CD14-positive monocyte (primary cell): ENCODE results near the gene PDP2. TPM values are rescaled to one million over a fixed set of nuclear protein-coding genes. Genes with fewer than 3 reads are reported as not detected.
"Not testable (repeated sequence)": the region's sequence is repeated elsewhere in the genome, so short reads cannot be mapped to it uniquely, and the experiment has no call there.

ENCODE experiments used
- DNase-seq, 3 donors: peaks; one replicate each; pipeline ENCODE4 v3.0.0-alpha.2; 2011 to 2022
- H2AFZ ChIP-seq: 2 replicates; pipeline ENCODE4 v1.6.0; 2012; ENCODE audit warnings: mild to moderate bottlenecking, low read depth, low read length, inconsistent platforms; ENCODE audit not compliant: insufficient read depth, poor library complexity, severe bottlenecking
- H3K27ac ChIP-seq, 2 donors: 1 replicate in 1 of 2; 2 replicates in 1 of 2; pipeline ENCODE4 v1.5.1; 2012 to 2013; ENCODE audit warnings: low read length in 2 of 2, control low read depth in 1 of 2, inconsistent platforms in 1 of 2, low read depth in 1 of 2, mild to moderate bottlenecking in 1 of 2
- H3K27me3 ChIP-seq, 2 donors: one replicate each; pipeline versions ENCODE4 v1.6.0 to v1.6.1; 2011 to 2013; ENCODE audit warnings: low read length in 2 of 2; ENCODE audit not compliant: control insufficient read depth in 2 of 2, insufficient read depth in 2 of 2
- H3K36me3 ChIP-seq, 2 donors: replicated peaks in 1 of 2; 1 replicate in 1 of 2; 2 replicates in 1 of 2; pipeline versions ENCODE4 v1.5.1 to v1.6.1; 2012 to 2013; ENCODE audit warnings: low read length in 2 of 2, control low read depth in 1 of 2, inconsistent platforms in 1 of 2, mild to moderate bottlenecking in 1 of 2; ENCODE audit not compliant: insufficient read depth in 2 of 2, control insufficient read depth in 1 of 2
- H3K4me1 ChIP-seq, 2 donors: 1 replicate in 1 of 2; 2 replicates in 1 of 2; pipeline versions ENCODE4 v1.5.1 to v1.6.1; 2012 to 2013; ENCODE audit warnings: low read length in 2 of 2, control low read depth in 1 of 2, inconsistent platforms in 1 of 2, mild to moderate bottlenecking in 1 of 2, moderate library complexity in 1 of 2; ENCODE audit not compliant: insufficient read depth in 2 of 2, control insufficient read depth in 1 of 2
- H3K4me2 ChIP-seq: replicated peaks from 2 replicates; pipeline ENCODE3; 2012; ENCODE audit warnings: low read length, moderate library complexity, mild to moderate bottlenecking; ENCODE audit not compliant: poor library complexity, severe bottlenecking; ENCODE audit errors: extremely low read depth
- H3K4me3 ChIP-seq, 3 experiments: fragments of 200-600 bp in 1 of 3; sonication (generic) in 1 of 3; replicated peaks in 1 of 3; 1 replicate in 2 of 3; 2 replicates in 1 of 3; pipeline ENCODE4 v1.5.1; 2011 to 2013; ENCODE audit warnings: low read length in 3 of 3, mild to moderate bottlenecking in 3 of 3, control low read depth in 2 of 3, low read depth in 2 of 3, inconsistent platforms in 1 of 3, moderate library complexity in 1 of 3
- H3K79me2 ChIP-seq: 2 replicates; pipeline ENCODE4 v1.6.0; 2012; ENCODE audit warnings: mild to moderate bottlenecking, control low read depth, inconsistent platforms, low read length, moderate library complexity; ENCODE audit not compliant: insufficient read depth
- H3K9ac ChIP-seq: 2 replicates; pipeline ENCODE4 v1.6.0; 2017; ENCODE audit warnings: low read length, mild to moderate bottlenecking; ENCODE audit not compliant: insufficient read depth, poor library complexity, severe bottlenecking
- H3K9me3 ChIP-seq, 2 donors: replicated peaks in 1 of 2; 1 replicate in 1 of 2; 2 replicates in 1 of 2; pipeline versions ENCODE4 v1.5.1 to v1.6.1; 2012 to 2013; ENCODE audit warnings: low read length in 2 of 2, control low read depth in 1 of 2; ENCODE audit not compliant: control insufficient read depth in 1 of 2, insufficient read depth in 1 of 2
- H4K20me1 ChIP-seq: 2 replicates; pipeline ENCODE4 v1.6.0; 2012; ENCODE audit warnings: mild to moderate bottlenecking, low read length, control low read depth, moderate library complexity; ENCODE audit not compliant: insufficient read depth
- H3K27ac Mint-ChIP-seq, 7 donors: one replicate each; pipeline ENCODE4 v1.8.0; 2020; ENCODE audit warnings: mild to moderate bottlenecking in 7 of 7, mixed read lengths in 7 of 7, moderate library complexity in 6 of 7, inconsistent platforms in 2 of 7
- H3K27me3 Mint-ChIP-seq, 3 donors: one replicate each; pipeline ENCODE4 v1.8.0; 2021 to 2022; ENCODE audit warnings: low read depth in 3 of 3, mild to moderate bottlenecking in 3 of 3, mixed read lengths in 3 of 3, moderate library complexity in 3 of 3, inconsistent platforms in 1 of 3
- H3K36me3 Mint-ChIP-seq, 2 donors: one replicate each; pipeline ENCODE4 v1.8.0; 2020; ENCODE audit warnings: mixed read lengths in 2 of 2, inconsistent platforms in 1 of 2, mild to moderate bottlenecking in 1 of 2
- H3K4me1 Mint-ChIP-seq: one replicate; pipeline ENCODE4 v1.8.0; 2020; ENCODE audit warnings: mild to moderate bottlenecking, mixed read lengths
- H3K4me3 Mint-ChIP-seq, 2 donors: one replicate each; pipeline ENCODE4 v1.8.0; 2020; ENCODE audit warnings: mild to moderate bottlenecking in 2 of 2, mixed read lengths in 2 of 2, moderate library complexity in 1 of 2
- H3K9me3 Mint-ChIP-seq, 7 donors: one replicate each; pipeline ENCODE4 v1.8.0; 2020 to 2022; ENCODE audit warnings: mixed read lengths in 7 of 7, mild to moderate bottlenecking in 6 of 7, moderate library complexity in 6 of 7, inconsistent platforms in 2 of 7
- WGBS: methylation state at CpG from one replicate; pipeline ENCODE4 v1.1.5; 2013; ENCODE audit warnings: missing lambda C conversion rate; ENCODE audit not compliant: insufficient coverage; 5-methylcytosine and 5-hydroxymethylcytosine counted together
- intact Hi-C, 2 donors: fragments of 100-400 bp; cut with micrococcal nuclease; formaldehyde crosslinking; loops; one replicate each; pipeline versions ENCODE4 v1.15.0 to v1.15.1; 2023
- polyA plus RNA-seq, 3 donors: library from polyadenylated mRNA; depleted of rRNA in 1 of 3; unstranded in 2 of 3; stranded (reverse) in 1 of 3; fragments of 300-500 nt in 2 of 3; fragments of >200 nt in 1 of 3; fragmentation: Illumina TruSeq in 2 of 3; gene quantifications; 1 replicate in 2 of 3; 2 replicates in 1 of 3; pipeline ENCODE4 v1.2.3, GENCODE V29; 2012 to 2021
- TF ChIP-seq, protein P1 (sequence below): fragments of 200-600 bp; IDR thresholded peaks from one replicate; pipeline ENCODE4 v1.8.0; 2022; ENCODE audit warnings: antibody characterized with exemption, mild to moderate bottlenecking

Gene PDP2
- polyA plus RNA-seq, 3 donors, result 1.1 TPM; not detected in 2

GRCh38 chr16:66895999-66896398, 15.7 kb downstream of the PDP2 start:
- TF ChIP-seq, protein P1, sequence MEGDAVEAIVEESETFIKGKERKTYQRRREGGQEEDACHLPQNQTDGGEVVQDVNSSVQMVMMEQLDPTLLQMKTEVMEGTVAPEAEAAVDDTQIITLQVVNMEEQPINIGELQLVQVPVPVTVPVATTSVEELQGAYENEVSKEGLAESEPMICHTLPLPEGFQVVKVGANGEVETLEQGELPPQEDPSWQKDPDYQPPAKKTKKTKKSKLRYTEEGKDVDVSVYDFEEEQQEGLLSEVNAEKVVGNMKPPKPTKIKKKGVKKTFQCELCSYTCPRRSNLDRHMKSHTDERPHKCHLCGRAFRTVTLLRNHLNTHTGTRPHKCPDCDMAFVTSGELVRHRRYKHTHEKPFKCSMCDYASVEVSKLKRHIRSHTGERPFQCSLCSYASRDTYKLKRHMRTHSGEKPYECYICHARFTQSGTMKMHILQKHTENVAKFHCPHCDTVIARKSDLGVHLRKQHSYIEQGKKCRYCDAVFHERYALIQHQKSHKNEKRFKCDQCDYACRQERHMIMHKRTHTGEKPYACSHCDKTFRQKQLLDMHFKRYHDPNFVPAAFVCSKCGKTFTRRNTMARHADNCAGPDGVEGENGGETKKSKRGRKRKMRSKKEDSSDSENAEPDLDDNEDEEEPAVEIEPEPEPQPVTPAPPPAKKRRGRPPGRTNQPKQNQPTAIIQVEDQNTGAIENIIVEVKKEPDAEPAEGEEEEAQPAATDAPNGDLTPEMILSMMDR, result no peak
- Histone ChIP-seq H3K4me3 (no peak overlapping the region), H3K4me1 (no peaks in the 10 kb centered on the region), H3K9ac (no peak overlapping the region), H2AFZ (no peak overlapping the region), H3K4me2 (no peak overlapping the region), H3K27me3 (no peaks in the 10 kb centered on the region), H4K20me1 (no peaks in the 10 kb centered on the region), H3K79me2 (no peaks in the 10 kb centered on the region), H3K9me3 (no peaks in the 10 kb centered on the region), H3K36me3 (no peaks in the 10 kb centered on the region), H3K27ac (no peak overlapping the region)
- 100% methylated on average over 2 of the region's 3 CpGs for WGBS
- H3K36me3 Mint-ChIP-seq, result peaks cover 0 to 3% of the 10 kb centered on the region in 2 donors
- H3K9me3 Mint-ChIP-seq, result no peaks in the 10 kb centered on the region
- peaks cover 4% of the 10 kb centered on the region for H3K4me1 Mint-ChIP-seq
- no peak overlapping the region for H3K4me3 Mint-ChIP-seq
- no peak overlapping the region for H3K27ac Mint-ChIP-seq
- DNase-seq, result no peak
- intact Hi-C loops, result loop anchor here (2.0 to 5.0 kb wide), 2 partner anchors 29 to 36 kb away; partner anchors contain the start of genes CIAO2B (in 1 of the 2) and RRAD (in 1 of the 2)
- peaks cover 7 to 10% (median 10%) of the 10 kb centered on the region in 3 donors for H3K27me3 Mint-ChIP-seq

- DNase-seq, H3K27me3 Mint-ChIP-seq, H3K4me3 ChIP-seq, H3K36me3 ChIP-seq, H3K4me2 ChIP-seq, H3K9me3 ChIP-seq, H3K4me3 Mint-ChIP-seq, H3K27me3 ChIP-seq, H3K9me3 Mint-ChIP-seq, H2AFZ ChIP-seq, H3K79me2 ChIP-seq, H4K20me1 ChIP-seq, H3K27ac ChIP-seq, H3K4me1 ChIP-seq, H3K36me3 Mint-ChIP-seq, H3K9ac ChIP-seq, H3K27ac Mint-ChIP-seq, H3K4me1 Mint-ChIP-seq: not testable (repeated sequence)
- intact Hi-C loops, result loop anchor here in 1 of 2 donors (5.0 kb wide), 1 partner anchor 36 kb away; the partner anchor contains the start of gene CIAO2B
- WGBS, result 90% methylated on average over 2 of the region's 5 CpGs
Observed at GRCh38 chr16:66896682-66897081, 16.4 kb downstream of the PDP2 start.
